SK-N-DZ (cell line): ENCODE results near the gene PEDS1.
"Not testable (repeated sequence)": the region's sequence is repeated elsewhere in the genome, so short reads cannot be mapped to it uniquely, and the experiment has no call there.

Experiments
- DNase-seq: peaks from one replicate; pipeline ENCODE4 v3.0.0-alpha.2; 2015; ENCODE audit warnings: low spot score

The PEDS1 gene

GRCh38 chr20:50136822-50137599 lies 16.5 kb downstream of the PEDS1 start:
- no peak for DNase-seq

GRCh38 chr20:50135157-50135556 lies 18.4 kb downstream of the PEDS1 start:
- DNase-seq: not testable (repeated sequence)

DNA sequence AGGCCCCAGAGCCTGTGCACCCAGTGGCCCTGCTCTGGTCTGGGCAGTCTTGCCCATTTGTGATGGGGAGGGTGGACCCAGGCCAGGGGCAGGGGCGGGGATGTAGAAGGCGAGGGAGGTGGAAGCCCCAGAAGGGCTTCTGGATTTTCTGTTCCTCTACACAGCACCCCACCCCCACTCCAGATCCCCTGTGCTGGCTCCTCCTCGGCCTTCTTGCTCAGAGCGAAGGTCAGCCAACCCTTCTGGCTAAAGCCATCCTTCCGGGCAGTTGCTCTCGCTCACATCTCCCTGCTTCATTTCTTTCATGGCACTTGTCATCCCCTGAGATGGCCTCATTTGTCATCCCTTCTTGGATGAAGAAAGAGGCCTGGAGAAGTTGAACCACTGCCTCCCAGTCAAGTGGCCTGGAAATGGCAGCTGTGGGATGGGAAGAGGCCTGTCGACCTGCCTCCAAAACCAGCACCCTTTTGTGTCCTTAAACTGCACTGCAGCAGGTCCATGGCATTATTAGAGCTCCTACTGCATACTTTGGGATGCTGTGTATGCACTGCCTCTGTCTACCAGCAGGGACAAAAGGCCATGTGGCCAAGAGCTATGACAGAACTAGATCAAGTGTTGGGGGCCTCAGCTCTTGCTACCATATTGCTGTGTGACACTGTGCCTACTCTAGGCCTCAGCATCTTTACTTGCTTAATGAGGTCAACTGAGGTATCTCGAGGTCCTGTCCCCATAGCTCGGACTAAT lies 19.9 kb downstream of the PEDS1 start:
- no peak for DNase-seq

- DNase-seq: no peak
Observed at GRCh38 chr20:50133041-50133440, 20.5 kb downstream of the PEDS1 start.

- DNase-seq: no peak
Observed at GRCh38 chr20:50130995-50131394, 22.5 kb downstream of the PEDS1 start.

GRCh38 chr20:50130356-50130723 lies 23.2 kb downstream of the PEDS1 start:
- DNase-seq: no peak

DNA sequence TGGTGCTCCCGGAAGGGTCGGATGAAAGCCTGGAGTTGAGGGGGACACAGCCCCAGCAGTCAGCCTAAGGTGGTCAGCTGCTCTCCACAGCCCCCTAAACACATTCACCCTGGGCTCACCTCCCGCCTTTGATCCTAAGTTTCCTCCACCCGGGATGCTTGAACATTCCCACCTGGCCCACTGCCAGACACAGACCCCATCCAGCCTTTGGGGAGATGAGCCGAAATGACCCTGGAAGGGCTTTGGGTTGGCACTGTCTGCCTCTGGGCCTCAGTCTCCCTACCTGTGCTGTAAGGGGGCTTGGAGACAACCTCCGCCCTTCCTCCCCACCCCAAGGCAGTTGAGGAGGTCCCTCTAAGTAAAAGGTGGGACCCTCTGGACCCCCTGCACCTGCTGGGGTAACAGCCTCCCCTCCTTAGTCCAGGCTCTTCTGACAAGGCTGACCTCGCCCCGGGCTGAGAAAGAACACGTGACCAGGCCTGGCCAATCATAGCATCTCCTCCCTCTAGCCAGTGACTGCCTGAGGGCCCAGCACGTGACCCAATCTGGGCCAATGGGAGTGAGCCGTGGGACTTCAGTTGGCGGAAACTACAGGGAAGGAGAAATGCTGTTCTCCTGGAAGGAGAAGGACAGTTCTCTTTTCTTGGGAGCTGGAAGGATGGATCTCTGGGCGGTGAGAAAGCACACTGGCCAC lies 23.7 kb downstream of the PEDS1 start:
- DNase-seq: no peak

DNA sequence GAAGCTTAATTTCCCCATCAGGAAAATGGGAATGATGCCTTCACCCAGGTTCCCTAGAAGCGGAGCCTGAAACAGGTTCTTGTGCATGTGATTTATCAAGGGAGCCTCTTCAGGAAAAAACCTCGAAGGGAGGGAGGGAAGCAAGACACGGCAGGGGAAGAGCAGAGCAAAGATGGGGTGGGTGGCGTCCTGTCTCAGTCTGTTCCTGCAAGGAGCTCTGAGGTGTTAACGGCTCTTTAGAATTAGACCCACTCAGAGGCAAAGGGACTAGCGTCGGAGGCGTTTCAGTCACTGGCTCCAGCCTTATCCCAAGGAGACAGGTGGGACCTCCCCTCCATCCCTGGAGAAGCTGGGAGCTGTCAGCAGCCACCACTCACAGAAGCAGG lies 25.0 kb downstream of the PEDS1 start:
- DNase-seq: no peak

DNA sequence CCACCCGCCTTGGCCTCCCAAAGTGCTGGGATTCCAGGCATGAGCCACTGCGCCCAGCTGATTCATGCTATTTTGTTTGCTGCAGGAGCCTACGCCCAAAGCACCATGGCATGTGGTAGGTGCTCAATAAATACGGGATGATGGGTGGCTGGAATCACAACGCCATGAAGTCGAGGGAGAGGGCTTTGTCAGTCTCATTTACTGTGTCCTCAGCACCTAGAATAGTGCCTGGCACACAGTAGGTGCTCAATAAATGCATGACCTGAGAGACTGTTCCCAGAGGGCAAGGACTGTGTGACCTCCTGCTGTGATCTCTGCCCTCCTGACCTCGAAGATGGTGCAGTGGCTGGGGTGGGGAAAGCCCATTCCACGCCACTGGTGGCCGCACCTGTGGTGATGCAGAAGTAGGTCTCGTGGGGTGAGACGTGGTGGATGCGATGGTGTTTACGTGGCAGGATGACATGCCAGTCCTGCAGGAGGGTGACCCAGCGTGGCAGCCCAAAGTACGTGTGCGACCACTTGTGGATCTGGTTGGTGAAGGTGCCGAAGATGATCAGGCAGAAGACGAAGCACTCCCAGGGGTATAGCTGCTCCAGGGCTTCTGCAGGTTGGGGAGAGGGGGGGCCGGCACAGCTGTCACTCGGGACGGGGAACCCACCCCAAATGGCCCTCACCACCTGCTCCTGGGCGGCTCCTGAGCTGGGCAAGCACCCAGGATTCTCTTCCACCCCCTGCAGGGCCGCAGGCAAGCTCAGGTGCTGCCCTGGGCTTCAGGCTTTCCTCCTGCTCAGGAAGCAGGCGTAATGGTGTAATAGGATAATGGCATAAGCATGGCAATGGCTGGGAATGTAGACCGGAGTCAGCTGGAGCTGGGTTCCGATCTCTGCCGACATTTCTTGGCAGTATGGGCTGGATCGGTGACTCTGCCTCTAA lies 25.7 kb downstream of the PEDS1 start:
- no peak for DNase-seq

DNA sequence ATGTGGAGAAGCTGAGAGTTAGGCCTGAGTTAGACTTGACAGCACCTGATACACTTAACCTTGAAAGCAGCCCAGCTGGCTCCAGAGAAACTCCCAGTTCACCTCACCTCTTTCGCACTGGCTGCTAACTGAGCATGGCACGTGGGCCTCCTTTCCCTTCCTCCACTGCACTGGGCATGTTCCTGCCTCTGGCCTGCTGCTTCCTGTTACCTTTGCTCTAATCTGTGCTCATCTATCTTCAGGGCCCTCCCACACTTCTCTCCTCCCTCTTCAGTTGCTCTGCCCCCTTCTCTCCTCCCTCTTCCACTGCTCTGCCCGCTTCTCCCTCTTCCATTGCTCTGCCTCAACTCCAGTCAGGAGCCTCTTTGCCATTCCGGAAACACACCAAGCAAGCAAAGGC lies 26.9 kb downstream of the PEDS1 start:
- no peak for DNase-seq

- DNase-seq: no peak
Observed at GRCh38 chr20:50125279-50125678, 28.2 kb downstream of the PEDS1 start.

DNA sequence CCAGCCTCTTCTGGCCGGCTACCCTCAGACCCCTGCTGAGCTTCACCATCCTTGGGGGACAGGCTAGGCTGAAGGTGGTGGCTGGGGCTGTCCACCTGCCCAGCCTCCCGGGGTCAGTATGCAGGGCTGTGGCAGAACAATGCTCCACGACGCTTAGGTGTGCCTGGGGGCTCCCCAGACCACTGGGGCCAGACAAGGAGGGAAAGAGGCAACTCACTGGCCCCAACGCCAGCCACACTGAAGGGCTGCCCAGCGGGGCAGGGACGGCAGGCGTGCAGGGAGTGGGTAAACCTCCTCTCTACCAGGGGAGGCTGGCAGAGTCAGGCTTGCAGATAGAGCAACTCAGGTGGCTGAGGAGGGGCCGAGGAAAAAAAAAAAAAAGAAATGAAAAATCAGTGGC lies 29.0 kb downstream of the PEDS1 start:
- no peak for DNase-seq

DNA sequence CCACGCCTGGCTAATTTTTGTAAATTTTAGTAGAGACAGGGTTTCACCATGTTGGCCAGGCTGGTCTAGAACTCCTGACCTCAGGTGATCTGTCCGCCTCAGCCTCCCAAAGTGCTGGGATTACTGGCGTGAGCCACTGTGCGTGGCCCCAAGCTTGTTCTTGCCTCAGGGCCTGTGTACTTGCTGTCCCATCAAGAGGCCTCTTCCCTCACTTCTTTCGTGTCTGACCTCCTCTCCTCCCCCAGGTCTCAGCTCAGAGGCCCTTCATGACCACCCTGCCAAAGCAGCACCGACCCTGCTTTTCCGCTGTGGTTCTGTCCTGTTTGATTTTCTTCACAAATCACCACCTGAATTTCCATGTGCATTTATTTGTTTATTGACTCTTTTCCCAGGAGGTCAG lies 30.1 kb downstream of the PEDS1 start:
- DNase-seq: no peak

DNA sequence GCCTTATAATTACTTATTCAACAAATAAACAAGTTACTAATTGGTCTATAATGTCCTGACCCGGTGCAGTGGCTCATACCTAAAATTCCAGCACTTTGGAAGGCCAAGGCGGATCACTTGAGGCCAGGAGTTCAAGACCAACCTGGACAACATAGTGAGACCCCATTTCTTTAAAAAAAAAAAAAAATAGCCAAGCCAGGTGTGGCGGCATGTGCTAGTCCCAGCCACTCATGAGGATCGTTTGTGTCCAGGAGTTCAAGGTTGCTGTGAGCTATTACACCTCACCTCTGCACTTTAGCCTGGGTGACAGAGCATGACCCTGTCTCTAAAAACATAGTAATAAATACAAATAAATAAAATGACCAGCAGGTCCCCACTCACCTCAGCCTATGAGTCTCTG lies 30.8 kb downstream of the PEDS1 start:
- DNase-seq: no peak

DNA sequence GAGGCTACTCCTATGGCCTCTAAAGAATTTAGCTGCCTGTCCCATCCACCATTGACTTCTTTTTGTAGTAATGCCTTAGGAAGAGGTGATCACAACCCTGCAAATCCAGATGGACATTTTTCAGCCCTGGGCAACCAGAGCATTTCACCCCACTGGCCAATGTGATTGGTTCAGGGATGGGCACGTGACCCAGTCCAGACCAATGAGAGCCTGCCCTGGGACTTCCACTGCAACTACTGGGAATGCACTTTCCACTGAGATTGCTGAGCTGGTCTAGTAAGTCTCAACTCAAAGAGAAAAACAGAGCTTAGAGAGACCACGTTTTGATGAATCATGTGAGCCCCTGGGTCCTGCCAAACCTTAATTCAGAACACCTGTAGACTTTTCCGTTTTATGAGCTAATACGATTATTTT lies 31.7 kb downstream of the PEDS1 start:
- DNase-seq: no peak

DNA sequence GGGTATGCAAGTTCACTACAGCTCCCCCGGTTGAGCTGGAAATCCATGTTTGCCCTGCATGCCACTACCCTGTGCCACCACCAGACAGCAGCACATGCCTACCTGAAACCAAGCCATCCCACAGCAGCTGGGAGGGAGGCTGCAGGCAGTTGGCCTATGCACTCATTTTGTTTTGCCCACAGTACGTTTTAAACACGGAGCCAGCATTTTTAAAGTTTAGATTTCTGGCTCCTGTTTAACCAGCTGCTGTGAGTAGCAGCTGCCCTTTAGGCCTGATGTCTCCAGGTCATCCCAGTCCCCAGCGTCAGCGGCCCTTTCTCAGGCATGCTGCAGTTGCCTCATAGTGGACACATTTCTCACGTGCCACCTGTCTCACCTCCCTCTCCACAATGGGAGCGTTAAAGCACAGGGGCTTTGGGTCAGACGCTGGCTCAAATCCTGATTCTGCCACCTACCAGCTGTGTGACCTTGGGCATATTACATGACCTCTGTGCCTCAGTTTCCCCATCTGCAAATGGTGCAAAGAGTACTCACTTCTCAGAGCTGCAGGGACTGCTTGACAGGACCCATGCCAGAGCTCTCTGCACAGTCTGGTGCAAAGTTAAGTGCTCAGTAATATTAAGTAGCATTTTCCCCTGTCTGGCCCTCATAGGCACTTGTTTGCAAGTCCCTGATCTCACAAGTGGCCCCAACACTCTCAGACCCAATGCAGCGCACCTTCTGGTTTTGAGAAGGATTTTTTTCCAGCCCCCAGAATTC lies 32.4 kb downstream of the PEDS1 start:
- DNase-seq: peak; percentile 61

- DNase-seq: no peak
Observed at GRCh38 chr20:50118203-50118602, 35.3 kb downstream of the PEDS1 start.

DNA sequence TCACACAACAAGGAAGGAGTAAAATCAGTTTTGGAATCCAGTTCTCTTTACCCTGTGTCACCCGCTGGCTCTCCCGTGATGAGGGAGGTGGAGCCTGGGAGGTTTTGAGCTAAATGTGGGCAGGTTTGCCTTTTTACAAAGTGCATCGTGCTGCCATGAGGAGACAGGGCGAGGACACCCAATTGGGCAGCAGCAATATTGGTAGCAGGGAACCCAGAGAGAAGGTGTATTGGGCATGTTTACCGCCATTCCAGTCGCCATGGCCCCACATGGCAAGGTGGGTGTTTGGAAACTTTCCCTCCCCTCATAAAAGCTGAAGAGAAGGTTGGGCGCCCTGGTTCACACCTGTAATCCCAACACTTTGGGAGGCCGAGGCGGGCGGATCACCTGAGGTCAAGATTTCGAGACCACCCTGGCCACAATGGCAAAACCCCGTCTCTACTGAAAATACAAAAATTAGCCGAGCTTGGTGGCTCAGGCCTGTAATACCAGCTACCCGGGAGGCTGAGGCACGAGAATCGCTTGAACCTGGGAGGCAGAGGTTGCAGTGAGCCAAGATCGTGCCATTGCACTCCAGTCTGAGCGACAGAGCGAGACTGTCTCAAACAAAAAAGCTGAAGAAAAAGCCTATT lies 37.0 kb downstream of the PEDS1 start:
- no peak for DNase-seq

- peak; percentile 96 for DNase-seq
Observed at GRCh38 chr20:50115591-50116367, 37.7 kb downstream of the PEDS1 start.
